Pulmonary artery endothelial cell (primary cell): ENCODE data around the gene COL6A5. TPM values are rescaled to one million over a fixed set of nuclear protein-coding genes. Genes with fewer than 3 reads are reported as not detected.
"Not testable (repeated sequence)": the region's sequence is repeated elsewhere in the genome, so short reads cannot be mapped to it uniquely, and the experiment has no call there.

Experiments
- DNase-seq: peaks from one replicate; pipeline ENCODE4 v3.0.0-alpha.2; 2011; ENCODE audit warnings: low read depth, low spot score
- total RNA-seq: library from RNA; depleted of rRNA; stranded (reverse); fragments of >200 nt; gene quantifications from 2 replicates; pipeline ENCODE4 v1.2.3, GENCODE V29; 2014

Gene COL6A5
- not detected in 2 replicates for total RNA-seq

DNA sequence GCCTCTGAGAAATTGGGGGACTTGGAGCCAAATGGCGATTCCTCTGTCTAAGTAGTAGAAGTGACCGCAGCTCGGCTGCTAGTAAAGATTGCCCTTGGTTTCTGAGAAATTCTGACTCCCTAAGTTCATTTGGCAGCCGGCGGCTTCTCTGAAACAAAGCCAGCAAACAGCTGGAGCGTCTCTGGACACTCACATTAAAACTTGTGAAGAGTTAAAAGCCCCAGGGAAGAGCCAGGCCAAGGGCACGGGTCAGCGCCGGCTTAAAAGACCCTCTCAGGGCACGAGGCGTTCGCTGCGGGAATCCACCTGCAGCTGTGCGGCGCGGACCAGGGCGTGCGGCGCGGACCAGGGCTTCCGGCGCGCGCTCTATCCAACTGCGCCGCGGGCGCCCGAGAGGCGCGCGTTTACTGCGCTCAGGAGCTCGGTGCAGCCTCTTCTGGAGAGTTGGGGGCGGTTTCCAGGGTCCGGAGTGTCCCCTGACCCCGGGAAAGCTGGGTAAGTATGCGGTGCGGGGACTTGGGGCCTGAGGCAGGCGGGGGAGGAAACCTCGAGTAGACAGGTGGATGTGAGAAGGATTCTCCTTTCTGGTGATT is at the start of gene COL6A5:
Gene COL6A5, plus strand, starts transcription at position 186 of the 593 bp plus-strand sequence. CDS start 27,967 bp downstream, outside the sequence.
- no peak for DNase-seq

GRCh38 chr3:130299531-130299930 is 45.9 kb upstream of the COL6A5 start:
- DNase-seq: no peak

DNA sequence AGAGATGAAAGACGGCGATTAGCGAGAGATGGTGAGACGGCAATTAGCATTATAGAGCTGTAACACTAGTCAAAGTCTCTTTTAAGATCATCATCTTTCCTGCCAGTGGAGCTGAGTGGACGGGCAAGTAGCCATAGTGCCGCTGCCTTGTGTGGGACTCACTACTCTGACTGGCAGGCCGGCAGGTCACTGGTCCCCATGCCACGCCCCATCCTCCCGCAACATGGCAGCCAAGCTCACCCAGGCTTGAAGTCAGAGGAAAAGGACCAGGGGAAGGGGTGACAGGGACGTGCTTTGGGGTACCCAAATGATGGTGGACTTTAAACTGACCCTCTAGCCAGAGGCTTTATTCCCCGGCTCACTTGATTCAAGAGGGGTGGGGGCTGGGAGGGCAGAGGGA is 44.6 kb upstream of the COL6A5 start:
- no peak for DNase-seq

GRCh38 chr3:130310109-130310508 is 35.4 kb upstream of the COL6A5 start:
- DNase-seq: no peak

GRCh38 chr3:130312374-130312773 is 33.1 kb upstream of the COL6A5 start:
- DNase-seq: no peak

- DNase-seq: no peak
Measured at GRCh38 chr3:130316169-130316568, 29.3 kb upstream of the COL6A5 start.

GRCh38 chr3:130323503-130323902 is 22.0 kb upstream of the COL6A5 start:
- DNase-seq: no peak

DNA sequence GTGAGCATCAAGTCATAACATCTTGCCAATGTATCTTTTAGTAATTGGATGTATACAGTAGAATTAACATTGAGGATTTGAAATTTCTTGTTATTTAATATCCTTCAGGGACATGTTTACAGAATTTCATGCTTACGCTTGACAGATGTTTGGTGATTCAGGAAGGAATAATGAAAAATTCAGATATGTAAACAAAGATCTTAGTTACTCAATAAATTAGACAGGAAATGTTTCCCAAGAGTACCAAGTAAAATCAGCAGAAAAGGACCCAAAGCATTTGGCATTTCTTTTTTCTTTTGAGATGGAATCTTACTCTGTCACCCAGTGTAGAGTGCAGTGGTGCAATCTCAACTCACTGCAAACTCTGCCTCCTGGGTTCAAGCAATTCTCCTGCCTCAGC is 4.7 kb upstream of the COL6A5 start:
- no peak for DNase-seq

- no peak for DNase-seq
Measured at GRCh38 chr3:130341388-130341787, 4.1 kb upstream of the COL6A5 start.

DNA sequence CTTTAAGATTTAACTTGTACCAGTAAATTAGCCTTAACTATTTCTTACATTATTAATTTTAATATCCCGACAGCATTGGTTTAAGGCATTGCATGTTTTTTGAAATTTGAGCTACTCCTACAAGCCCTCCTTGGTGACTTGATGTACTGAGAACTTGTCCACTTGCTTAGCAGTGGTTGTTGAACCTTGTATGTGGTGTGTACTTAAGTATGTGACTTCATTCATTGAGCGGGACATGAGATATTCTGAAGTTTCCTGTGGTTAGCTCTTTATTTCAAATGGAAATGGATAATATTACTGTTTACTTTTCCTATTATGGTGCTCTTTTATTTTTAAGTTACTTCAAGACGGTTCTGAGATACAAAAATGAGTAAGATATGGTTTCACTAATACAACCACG is 3.6 kb upstream of the COL6A5 start:
- no peak for DNase-seq

GRCh38 chr3:130342821-130343661 is 2.4 kb upstream of the COL6A5 start:
- DNase-seq: no peak

- not testable (repeated sequence) for DNase-seq
Measured at GRCh38 chr3:130348258-130348657, 2.8 kb downstream of the COL6A5 start.

- DNase-seq: no peak
Measured at GRCh38 chr3:130354430-130354829, 9.0 kb downstream of the COL6A5 start.

- DNase-seq: no peak
Measured at GRCh38 chr3:130374033-130374432, 28.6 kb downstream of the COL6A5 start.

- no peak for DNase-seq
Measured at GRCh38 chr3:130374908-130375307, 29.4 kb downstream of the COL6A5 start.

- DNase-seq: no peak
Measured at GRCh38 chr3:130377960-130378676, 32.6 kb downstream of the COL6A5 start.

GRCh38 chr3:130378677-130379191 is 33.3 kb downstream of the COL6A5 start:
- no peak for DNase-seq

DNA sequence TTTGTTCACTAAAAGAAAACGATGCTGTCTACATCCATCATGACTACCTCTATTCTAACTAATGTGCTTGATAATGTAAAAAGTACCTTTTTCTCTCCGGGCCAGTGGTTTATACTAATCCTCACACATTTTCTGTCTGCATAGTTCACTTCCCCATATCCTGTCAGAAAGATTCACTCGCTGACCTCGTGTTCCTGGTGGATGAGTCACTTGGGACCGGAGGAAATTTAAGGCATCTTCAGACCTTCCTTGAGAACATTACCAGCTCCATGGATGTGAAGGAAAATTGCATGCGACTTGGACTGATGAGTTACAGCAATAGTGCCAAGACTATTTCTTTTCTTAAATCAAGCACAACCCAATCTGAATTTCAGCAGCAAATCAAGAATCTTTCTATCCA is 33.8 kb downstream of the COL6A5 start:
- no peak for DNase-seq

DNA sequence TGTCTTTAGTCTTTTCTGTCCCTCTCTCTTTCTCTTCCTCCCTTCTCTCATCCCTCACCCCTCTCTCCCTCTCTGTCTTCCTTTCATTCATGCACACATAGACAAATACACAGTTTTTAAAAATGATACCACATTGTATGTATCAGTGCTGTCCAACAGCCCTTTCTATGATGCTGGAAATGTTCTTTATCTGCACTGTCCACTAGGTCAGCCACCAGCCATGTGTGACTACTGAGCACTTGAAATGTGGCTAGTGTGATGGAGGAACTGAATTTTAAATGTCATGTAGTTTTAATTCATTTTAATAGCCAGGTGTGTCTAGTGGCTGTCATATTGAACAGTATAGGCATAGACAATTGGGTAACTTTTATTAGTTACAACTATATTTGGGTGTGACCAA is 34.9 kb downstream of the COL6A5 start:
- no peak for DNase-seq

GRCh38 chr3:130383424-130383823 is 38.0 kb downstream of the COL6A5 start:
- no peak for DNase-seq

GRCh38 chr3:130384476-130385025 is 39.1 kb downstream of the COL6A5 start:
- no peak for DNase-seq
